Measurements from ENCODE around the gene TRDMT1. TPM values are rescaled to one million over a fixed set of nuclear protein-coding genes. Genes with fewer than 3 reads are reported as not detected.

The TRDMT1 gene
- total RNA-seq, 1 experiment from 2014 or later = 20.2 TPM

DNA sequence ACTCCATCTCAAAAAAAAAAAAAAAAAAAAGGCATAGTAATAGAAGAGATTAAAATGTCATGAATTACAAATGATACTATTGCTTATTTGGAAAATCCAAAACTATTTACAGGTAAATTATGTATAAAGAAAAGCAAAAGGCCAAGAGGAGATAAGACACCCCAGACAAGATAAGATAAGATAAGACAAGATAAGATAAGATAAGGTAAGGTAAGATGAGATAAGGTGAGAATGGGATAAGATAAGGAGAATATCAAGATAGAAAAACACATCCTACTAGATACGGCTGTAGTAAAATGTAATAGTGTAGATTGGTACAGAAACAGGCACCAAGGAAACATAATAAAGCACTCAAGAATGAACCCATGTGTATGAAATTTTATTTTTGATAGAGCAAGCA lies 47.5 kb upstream of the TRDMT1 start:
- WGBS (ENCODE audit: extremely low coverage, insufficient read length, low lambda C conversion rate) = no CpG with 5 or more reads among the region's 1 CpG
- no peak overlapping the region for H2AFZ ChIP-seq (ENCODE audit: low read length)

More for the DNA sequence above, 47.5 kb upstream of the TRDMT1 start:
- Histone ChIP-seq H3K27ac (ENCODE audit: insufficient read length, low read depth, low read length) (no peak overlapping the region), H3K4ac (ENCODE audit: low read depth, low read length) (no peak overlapping the region), H3K9me3 (ENCODE audit: control insufficient read depth, low read depth, low read length) (peaks cover 12% of the 10 kb centered on the region), H2AK5ac (ENCODE audit: insufficient read length, low read length) (no peak overlapping the region), H3K14ac (ENCODE audit: insufficient read depth, low read length) (no peak overlapping the region), H2BK120ac (ENCODE audit: low read depth, low read length, poor library complexity, severe bottlenecking) (no peak overlapping the region), H2BK5ac (ENCODE audit: insufficient read length, low read length) (no peak overlapping the region), H3K23me2 (ENCODE audit: insufficient read length, low read depth, low read length, poor library complexity, severe bottlenecking) (no peaks in the 10 kb centered on the region), H3K4me2 (ENCODE audit: insufficient read depth, insufficient read length, low read length) (no peak overlapping the region), H3K9ac (ENCODE audit: extremely low read depth, insufficient read length, low read length) (no peak overlapping the region), H3K27me3 (ENCODE audit: insufficient read depth, low read length) (no peaks in the 10 kb centered on the region), H3K4me1 (ENCODE audit: insufficient read depth, low read length) (no peaks in the 10 kb centered on the region), H4K5ac (ENCODE audit: insufficient read length, low read depth, low read length) (no peak overlapping the region), H3K79me1 (ENCODE audit: insufficient read depth, low read depth, low read length, poor library complexity, severe bottlenecking) (no peaks in the 10 kb centered on the region), H4K91ac (ENCODE audit: insufficient read length, low read depth, low read length) (no peak overlapping the region), H4K8ac (replicated peaks; ENCODE audit: insufficient read length, low read depth, low read length) (no peak overlapping the region), H3T11ph (ENCODE audit: low read length) (no peak overlapping the region), H3K56ac (ENCODE audit: insufficient read length, low read depth, low read length) (no peak overlapping the region), H3K23ac (ENCODE audit: insufficient read length, low read depth, low read length) (no peak overlapping the region), H3K79me2 (ENCODE audit: insufficient read depth, low read length) (no peaks in the 10 kb centered on the region), H4K20me1 (ENCODE audit: control insufficient read depth, insufficient read depth, insufficient read length) (no peaks in the 10 kb centered on the region), H2BK15ac (ENCODE audit: low read depth, low read length) (no peak overlapping the region), H3K18ac (ENCODE audit: insufficient read length, low read depth, low read length) (no peak overlapping the region), H2BK20ac (ENCODE audit: low read depth, low read length, poor library complexity, severe bottlenecking) (no peak overlapping the region), H2BK12ac (ENCODE audit: insufficient read length, low read depth, low read length) (no peak overlapping the region)
- peaks cover 0 to 23% (median 10%) of the 10 kb centered on the region in 3 experiments; a peak in 5 of 7 replicates for H3K36me3 Mint-ChIP-seq (ENCODE audit: insufficient read depth in 1 of 3, low read depth in 3 of 3)
- no peaks in the 10 kb centered on the region for H3K4me1 Mint-ChIP-seq
- peaks cover 13 to 22% of the 10 kb centered on the region in 2 experiments; a peak in 4 of 5 replicates for H3K9me3 Mint-ChIP-seq
- no peak overlapping the region for H3K4me3 Mint-ChIP-seq
- H3K27me3 Mint-ChIP-seq (ENCODE audit: low read depth) = no peaks in the 10 kb centered on the region
- no peak for DNase-seq
- H3K27ac Mint-ChIP-seq = no peak overlapping the region
- no peak for TF ChIP-seq CTCF (conservative IDR thresholded peaks at IDR 0.05)

All from H9 (cell line).